Measurements from ENCODE around the gene TKFC. TPM values are rescaled to one million over a fixed set of nuclear protein-coding genes. Genes with fewer than 3 reads are reported as not detected.

Gene TKFC
- total and polyA plus RNA-seq, 8 donors: 25.6 to 66.7 (median 36.4) TPM

GRCh38 chr11:61353131-61354067, 20.4 kb downstream of the TKFC start:
- intact Hi-C loops (cut with DNase I): no loop called here
- H3K27ac ChIP-seq: no peak overlapping the region
- H3K27me3 ChIP-seq: no peaks in the 10 kb centered on the region
- WGBS, 2 donors: 88 to 90% methylated on average over 15 of the region's 15 CpGs
- no peaks in the 10 kb centered on the region for H3K9me3 ChIP-seq
- peaks cover 0 to 29% (median 4%) of the 10 kb centered on the region in 3 donors for H3K36me3 ChIP-seq
- H3K4me3 ChIP-seq: no peak overlapping the region
- ATAC-seq (no peak), DNase-seq (no peak), FAIRE-seq (no peak)
- TF ChIP-seq CTCF (IDR thresholded peaks at IDR 0.05): no peak
- H3K4me1 ChIP-seq: no peaks in the 10 kb centered on the region

GRCh38 chr11:61354208-61354607, 21.2 kb downstream of the TKFC start:
- H3K4me1 ChIP-seq: no peaks in the 10 kb centered on the region
- H3K9me3 ChIP-seq: no peaks in the 10 kb centered on the region
- no peak for DNase-seq
- ATAC-seq: no peak
- TF ChIP-seq CTCF (IDR thresholded peaks at IDR 0.05): no peak
- no peak overlapping the region for H3K4me3 ChIP-seq
- no peak for FAIRE-seq
- H3K36me3 ChIP-seq: peaks cover 0 to 25% (median 4%) of the 10 kb centered on the region in 3 donors
- H3K27ac ChIP-seq: no peak overlapping the region
- no peaks in the 10 kb centered on the region for H3K27me3 ChIP-seq
- intact Hi-C loops (cut with DNase I): no loop called here
- WGBS, 2 donors: 89 to 97% methylated on average over 2 of the region's 2 CpGs

GRCh38 chr11:61356706-61357105, 23.7 kb downstream of the TKFC start:
- intact Hi-C loops (cut with DNase I): no loop called here
- Histone ChIP-seq H3K27ac (no peak overlapping the region), H3K4me1 (peaks cover 0 to 10% (median 0%) of the 10 kb centered on the region in 3 donors), H3K27me3 (no peaks in the 10 kb centered on the region), H3K9me3 (no peaks in the 10 kb centered on the region), H3K4me3 (no peak overlapping the region), H3K36me3 (peaks cover 0 to 7% (median 4%) of the 10 kb centered on the region in 3 donors)
- TF ChIP-seq CTCF (IDR thresholded peaks at IDR 0.05): no peak
- DNase-seq (no peak), ATAC-seq (no peak), FAIRE-seq (no peak)
- 86 to 93% methylated on average over 4 of the region's 4 CpGs for WGBS, 2 donors

- ATAC-seq (no peak), DNase-seq (no peak), FAIRE-seq (no peak)
- H3K9me3 ChIP-seq: no peaks in the 10 kb centered on the region
- TF ChIP-seq CTCF (IDR thresholded peaks at IDR 0.05): no peak
- H3K27ac ChIP-seq: no peak overlapping the region
- WGBS, 2 donors: 87 to 88% methylated on average over 9 of the region's 9 CpGs
- H3K4me1 ChIP-seq: peaks cover 0 to 10% (median 0%) of the 10 kb centered on the region in 3 donors
- H3K36me3 ChIP-seq: peaks cover 0 to 7% (median 4%) of the 10 kb centered on the region in 3 donors
- intact Hi-C loops (cut with DNase I): no loop called here
- H3K4me3 ChIP-seq: no peak overlapping the region
- no peaks in the 10 kb centered on the region for H3K27me3 ChIP-seq
Measured at GRCh38 chr11:61357233-61357893, 24.3 kb downstream of the TKFC start.
